Panc1 (cell line): ENCODE data around the gene ACKR2.

Experiments used
- POLR2AphosphoS5 ChIP-seq: IDR thresholded peaks from 2 replicates; pipeline ENCODE4 v1.6.1; 2012; ENCODE audit warnings: mild to moderate bottlenecking, low read depth, low read length, moderate library complexity
- TF ChIP-seq, protein P1 (sequence below), 2 experiments: IDR thresholded peaks; 2 replicates each; pipeline ENCODE4 v1.6.1; 2011 to 2012; ENCODE audit warnings: low read depth in 2 of 2, control low read depth in 1 of 2, low read length in 1 of 2, mild to moderate bottlenecking in 1 of 2, moderate library complexity in 1 of 2; ENCODE audit not compliant: insufficient read depth in 1 of 2
- TF ChIP-seq, protein P2 (sequence below): fragments of 450-650 bp; IDR thresholded peaks from 2 replicates; pipeline ENCODE4 v1.5.1; 2017; ENCODE audit warnings: mild to moderate bottlenecking

DNA sequence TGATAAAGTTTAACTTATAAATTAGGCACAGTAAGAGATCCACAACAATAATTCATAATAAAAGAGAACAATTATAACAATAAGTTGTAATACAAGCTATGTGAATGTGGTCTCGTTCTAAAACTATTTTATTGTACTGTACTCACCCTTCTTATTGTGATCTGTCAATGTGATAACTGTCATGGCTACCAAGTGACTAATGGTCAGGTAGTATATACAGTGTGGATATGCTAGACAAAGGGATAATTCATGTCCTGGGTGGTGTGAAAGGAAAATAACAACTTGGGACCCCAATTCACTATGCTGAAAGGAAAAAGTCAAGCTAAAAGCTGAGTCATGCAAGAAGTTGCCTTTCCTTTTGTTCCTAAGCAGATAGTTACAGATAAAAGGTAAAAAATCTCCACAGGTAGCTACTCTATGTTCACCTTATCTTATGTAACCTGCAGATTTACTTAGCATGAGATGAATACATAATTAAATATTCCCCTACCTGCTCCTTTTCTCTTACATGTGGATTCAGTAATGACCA lies 77.1 kb downstream of the ACKR2 start:
- TF ChIP-seq, protein P1, sequence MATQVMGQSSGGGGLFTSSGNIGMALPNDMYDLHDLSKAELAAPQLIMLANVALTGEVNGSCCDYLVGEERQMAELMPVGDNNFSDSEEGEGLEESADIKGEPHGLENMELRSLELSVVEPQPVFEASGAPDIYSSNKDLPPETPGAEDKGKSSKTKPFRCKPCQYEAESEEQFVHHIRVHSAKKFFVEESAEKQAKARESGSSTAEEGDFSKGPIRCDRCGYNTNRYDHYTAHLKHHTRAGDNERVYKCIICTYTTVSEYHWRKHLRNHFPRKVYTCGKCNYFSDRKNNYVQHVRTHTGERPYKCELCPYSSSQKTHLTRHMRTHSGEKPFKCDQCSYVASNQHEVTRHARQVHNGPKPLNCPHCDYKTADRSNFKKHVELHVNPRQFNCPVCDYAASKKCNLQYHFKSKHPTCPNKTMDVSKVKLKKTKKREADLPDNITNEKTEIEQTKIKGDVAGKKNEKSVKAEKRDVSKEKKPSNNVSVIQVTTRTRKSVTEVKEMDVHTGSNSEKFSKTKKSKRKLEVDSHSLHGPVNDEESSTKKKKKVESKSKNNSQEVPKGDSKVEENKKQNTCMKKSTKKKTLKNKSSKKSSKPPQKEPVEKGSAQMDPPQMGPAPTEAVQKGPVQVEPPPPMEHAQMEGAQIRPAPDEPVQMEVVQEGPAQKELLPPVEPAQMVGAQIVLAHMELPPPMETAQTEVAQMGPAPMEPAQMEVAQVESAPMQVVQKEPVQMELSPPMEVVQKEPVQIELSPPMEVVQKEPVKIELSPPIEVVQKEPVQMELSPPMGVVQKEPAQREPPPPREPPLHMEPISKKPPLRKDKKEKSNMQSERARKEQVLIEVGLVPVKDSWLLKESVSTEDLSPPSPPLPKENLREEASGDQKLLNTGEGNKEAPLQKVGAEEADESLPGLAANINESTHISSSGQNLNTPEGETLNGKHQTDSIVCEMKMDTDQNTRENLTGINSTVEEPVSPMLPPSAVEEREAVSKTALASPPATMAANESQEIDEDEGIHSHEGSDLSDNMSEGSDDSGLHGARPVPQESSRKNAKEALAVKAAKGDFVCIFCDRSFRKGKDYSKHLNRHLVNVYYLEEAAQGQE (IDR thresholded peaks at IDR 0.05; ENCODE audit: insufficient read depth in 1 of 2, low read depth in 2 of 2, low read length in 1 of 2), result no peak
- TF ChIP-seq, protein P2, sequence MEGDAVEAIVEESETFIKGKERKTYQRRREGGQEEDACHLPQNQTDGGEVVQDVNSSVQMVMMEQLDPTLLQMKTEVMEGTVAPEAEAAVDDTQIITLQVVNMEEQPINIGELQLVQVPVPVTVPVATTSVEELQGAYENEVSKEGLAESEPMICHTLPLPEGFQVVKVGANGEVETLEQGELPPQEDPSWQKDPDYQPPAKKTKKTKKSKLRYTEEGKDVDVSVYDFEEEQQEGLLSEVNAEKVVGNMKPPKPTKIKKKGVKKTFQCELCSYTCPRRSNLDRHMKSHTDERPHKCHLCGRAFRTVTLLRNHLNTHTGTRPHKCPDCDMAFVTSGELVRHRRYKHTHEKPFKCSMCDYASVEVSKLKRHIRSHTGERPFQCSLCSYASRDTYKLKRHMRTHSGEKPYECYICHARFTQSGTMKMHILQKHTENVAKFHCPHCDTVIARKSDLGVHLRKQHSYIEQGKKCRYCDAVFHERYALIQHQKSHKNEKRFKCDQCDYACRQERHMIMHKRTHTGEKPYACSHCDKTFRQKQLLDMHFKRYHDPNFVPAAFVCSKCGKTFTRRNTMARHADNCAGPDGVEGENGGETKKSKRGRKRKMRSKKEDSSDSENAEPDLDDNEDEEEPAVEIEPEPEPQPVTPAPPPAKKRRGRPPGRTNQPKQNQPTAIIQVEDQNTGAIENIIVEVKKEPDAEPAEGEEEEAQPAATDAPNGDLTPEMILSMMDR, result no peak
- no peak for TF ChIP-seq POLR2AphosphoS5
